AG04450 (cell line): ENCODE data around the gene MROH7. TPM values are rescaled to one million over a fixed set of nuclear protein-coding genes. Genes with fewer than 3 reads are reported as not detected.

ENCODE experiments used
- polyA plus RNA-seq: library from polyadenylated mRNA; depleted of rRNA; stranded (reverse); fragments of >200 nt; gene quantifications from 2 replicates; pipeline ENCODE4 v1.2.3, GENCODE V29; 2011; rRNA removed

Gene MROH7
- polyA plus RNA-seq, 1 experiment: not detected

Other genes starting within 250 kb of the MROH7 start
- 33.8 and 34.3 TPM in 2 replicates for gene SSBP3, start 235.4 kb upstream of the MROH7 start, polyA plus RNA-seq
- 0.68 and 1.2 TPM in 2 replicates for gene ACOT11, start 93.6 kb upstream of the MROH7 start, polyA plus RNA-seq
- not detected in 2 replicates for gene FAM151A, start 18.3 kb upstream of the MROH7 start, polyA plus RNA-seq
- 22.5 and 22.7 TPM in 2 replicates for gene TTC4, start 74.1 kb downstream of the MROH7 start, polyA plus RNA-seq
- gene PARS2, start 122.7 kb downstream of the MROH7 start, polyA plus RNA-seq: 4.2 and 4.7 TPM in 2 replicates
- gene TTC22, start 159.5 kb downstream of the MROH7 start, polyA plus RNA-seq: not detected in 2 replicates
- 60.5 and 89.0 TPM in 2 replicates for gene DHCR24, start 245.4 kb downstream of the MROH7 start, polyA plus RNA-seq